ENCODE measurements around the gene PNMT.

The PNMT gene

DNA sequence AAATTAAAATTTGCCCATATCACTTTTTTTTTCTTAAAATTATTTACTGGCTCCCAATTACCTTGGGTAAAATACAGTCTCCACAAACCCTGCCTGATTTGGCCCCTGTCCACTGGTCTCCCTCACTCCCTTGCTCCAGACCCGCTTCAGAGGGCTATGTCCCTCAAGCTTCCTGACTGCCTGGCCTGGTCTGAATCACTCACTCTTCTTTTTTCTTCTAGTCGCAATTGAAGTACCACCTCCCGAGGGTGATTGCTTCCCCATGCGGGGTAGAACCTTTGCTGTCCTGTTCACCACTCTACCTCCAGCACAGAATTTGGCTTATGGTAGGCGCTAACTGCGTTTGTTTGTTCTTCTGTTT lies 20.2 kb downstream of the PNMT start:
- no peak for TF ChIP-seq NFIC (IDR thresholded peaks at IDR 0.05)
- no peak for TF ChIP-seq FOXM1 (IDR thresholded peaks at IDR 0.05; ENCODE audit: borderline replicate concordance, low read depth)
- no peak for TF ChIP-seq CREB1 (IDR thresholded peaks at IDR 0.05; ENCODE audit: low read depth)
- no peak for TF ChIP-seq RAD21 (IDR thresholded peaks at IDR 0.05; ENCODE audit: low read depth)
- TF ChIP-seq ZBTB7A (IDR thresholded peaks at IDR 0.05; ENCODE audit: low read depth), result no peak
- TF ChIP-seq YY1 (IDR thresholded peaks at IDR 0.05; ENCODE audit: low read depth), result no peak

DNA sequence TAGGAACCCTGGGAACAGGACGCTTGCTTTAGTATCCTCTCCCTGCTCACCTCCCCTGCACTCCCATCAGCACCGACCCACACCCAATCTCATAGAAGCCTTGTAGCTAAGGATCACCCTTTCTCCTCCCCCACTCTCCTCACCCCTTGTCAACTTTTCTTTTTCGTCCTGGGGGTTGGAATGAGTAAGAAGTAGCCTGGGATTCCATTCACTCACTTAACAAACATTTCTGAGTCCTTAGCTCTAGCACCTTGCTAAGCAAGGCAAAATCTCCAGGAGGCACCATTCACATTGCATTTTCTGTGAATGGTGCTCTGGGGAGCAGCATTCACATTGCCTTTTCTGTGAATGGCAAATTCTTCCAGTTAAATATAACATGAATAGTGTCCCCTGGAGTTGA lies 20.7 kb downstream of the PNMT start:
- TF ChIP-seq CREB1 (IDR thresholded peaks at IDR 0.05; ENCODE audit: low read depth), result no peak
- TF ChIP-seq, protein P1, sequence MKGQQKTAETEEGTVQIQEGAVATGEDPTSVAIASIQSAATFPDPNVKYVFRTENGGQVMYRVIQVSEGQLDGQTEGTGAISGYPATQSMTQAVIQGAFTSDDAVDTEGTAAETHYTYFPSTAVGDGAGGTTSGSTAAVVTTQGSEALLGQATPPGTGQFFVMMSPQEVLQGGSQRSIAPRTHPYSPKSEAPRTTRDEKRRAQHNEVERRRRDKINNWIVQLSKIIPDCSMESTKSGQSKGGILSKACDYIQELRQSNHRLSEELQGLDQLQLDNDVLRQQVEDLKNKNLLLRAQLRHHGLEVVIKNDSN (IDR thresholded peaks at IDR 0.05), result no peak
- no peak for TF ChIP-seq EGR1 (IDR thresholded peaks at IDR 0.05)
- no peak for TF ChIP-seq YY1 (IDR thresholded peaks at IDR 0.05; ENCODE audit: low read depth)
- TF ChIP-seq RAD21 (IDR thresholded peaks at IDR 0.05; ENCODE audit: low read depth), result no peak
- no peak for TF ChIP-seq EP300 (IDR thresholded peaks at IDR 0.05; ENCODE audit: borderline replicate concordance)
- TF ChIP-seq, protein P2, sequence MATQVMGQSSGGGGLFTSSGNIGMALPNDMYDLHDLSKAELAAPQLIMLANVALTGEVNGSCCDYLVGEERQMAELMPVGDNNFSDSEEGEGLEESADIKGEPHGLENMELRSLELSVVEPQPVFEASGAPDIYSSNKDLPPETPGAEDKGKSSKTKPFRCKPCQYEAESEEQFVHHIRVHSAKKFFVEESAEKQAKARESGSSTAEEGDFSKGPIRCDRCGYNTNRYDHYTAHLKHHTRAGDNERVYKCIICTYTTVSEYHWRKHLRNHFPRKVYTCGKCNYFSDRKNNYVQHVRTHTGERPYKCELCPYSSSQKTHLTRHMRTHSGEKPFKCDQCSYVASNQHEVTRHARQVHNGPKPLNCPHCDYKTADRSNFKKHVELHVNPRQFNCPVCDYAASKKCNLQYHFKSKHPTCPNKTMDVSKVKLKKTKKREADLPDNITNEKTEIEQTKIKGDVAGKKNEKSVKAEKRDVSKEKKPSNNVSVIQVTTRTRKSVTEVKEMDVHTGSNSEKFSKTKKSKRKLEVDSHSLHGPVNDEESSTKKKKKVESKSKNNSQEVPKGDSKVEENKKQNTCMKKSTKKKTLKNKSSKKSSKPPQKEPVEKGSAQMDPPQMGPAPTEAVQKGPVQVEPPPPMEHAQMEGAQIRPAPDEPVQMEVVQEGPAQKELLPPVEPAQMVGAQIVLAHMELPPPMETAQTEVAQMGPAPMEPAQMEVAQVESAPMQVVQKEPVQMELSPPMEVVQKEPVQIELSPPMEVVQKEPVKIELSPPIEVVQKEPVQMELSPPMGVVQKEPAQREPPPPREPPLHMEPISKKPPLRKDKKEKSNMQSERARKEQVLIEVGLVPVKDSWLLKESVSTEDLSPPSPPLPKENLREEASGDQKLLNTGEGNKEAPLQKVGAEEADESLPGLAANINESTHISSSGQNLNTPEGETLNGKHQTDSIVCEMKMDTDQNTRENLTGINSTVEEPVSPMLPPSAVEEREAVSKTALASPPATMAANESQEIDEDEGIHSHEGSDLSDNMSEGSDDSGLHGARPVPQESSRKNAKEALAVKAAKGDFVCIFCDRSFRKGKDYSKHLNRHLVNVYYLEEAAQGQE (IDR thresholded peaks at IDR 0.05; ENCODE audit: low read depth), result no peak
- TF ChIP-seq TEAD4 (IDR thresholded peaks at IDR 0.05), result no peak
- no peak for TF ChIP-seq CEBPB (IDR thresholded peaks at IDR 0.05)
- TF ChIP-seq TAF1 (IDR thresholded peaks at IDR 0.05; ENCODE audit: low read depth), result no peak
- TF ChIP-seq FOXM1 (IDR thresholded peaks at IDR 0.05; ENCODE audit: borderline replicate concordance, low read depth), result no peak
- no peak for TF ChIP-seq ZBTB7A (IDR thresholded peaks at IDR 0.05; ENCODE audit: low read depth)

DNA sequence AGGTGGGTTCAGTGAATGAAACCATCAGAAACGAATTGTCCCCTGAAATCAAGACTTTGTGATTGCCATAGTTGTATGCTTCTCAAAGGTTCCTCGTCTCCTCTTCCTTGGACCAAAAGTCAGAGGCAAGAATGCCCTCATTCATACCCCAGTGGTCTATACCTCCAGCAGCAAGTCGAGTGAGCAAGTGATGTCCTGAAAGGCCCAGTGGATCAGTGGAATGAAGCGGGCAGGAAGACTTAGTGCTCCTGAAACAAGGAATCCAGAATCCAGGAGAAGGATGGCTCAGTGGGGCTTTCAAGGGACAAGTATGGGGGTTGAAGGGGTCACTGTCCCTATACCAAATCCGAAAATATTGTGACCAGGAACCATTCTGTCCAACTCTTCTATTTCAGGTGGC lies 26.3 kb downstream of the PNMT start:
- TF ChIP-seq NFIC (IDR thresholded peaks at IDR 0.05), result no peak
- TF ChIP-seq TAF1 (IDR thresholded peaks at IDR 0.05; ENCODE audit: low read depth), result no peak
- no peak for TF ChIP-seq FOXM1 (IDR thresholded peaks at IDR 0.05; ENCODE audit: borderline replicate concordance, low read depth)
- TF ChIP-seq ZBTB7A (IDR thresholded peaks at IDR 0.05; ENCODE audit: low read depth), result no peak
- TF ChIP-seq YY1 (IDR thresholded peaks at IDR 0.05; ENCODE audit: low read depth), result no peak
- TF ChIP-seq, protein P1 (IDR thresholded peaks at IDR 0.05), result no peak
- TF ChIP-seq TEAD4 (IDR thresholded peaks at IDR 0.05), result no peak
- TF ChIP-seq, protein P3, sequence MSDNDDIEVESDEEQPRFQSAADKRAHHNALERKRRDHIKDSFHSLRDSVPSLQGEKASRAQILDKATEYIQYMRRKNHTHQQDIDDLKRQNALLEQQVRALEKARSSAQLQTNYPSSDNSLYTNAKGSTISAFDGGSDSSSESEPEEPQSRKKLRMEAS (IDR thresholded peaks at IDR 0.05), result no peak
- no peak for TF ChIP-seq EP300 (IDR thresholded peaks at IDR 0.05; ENCODE audit: borderline replicate concordance)
- TF ChIP-seq CEBPB (IDR thresholded peaks at IDR 0.05), result no peak
- no peak for TF ChIP-seq EGR1 (IDR thresholded peaks at IDR 0.05)

DNA sequence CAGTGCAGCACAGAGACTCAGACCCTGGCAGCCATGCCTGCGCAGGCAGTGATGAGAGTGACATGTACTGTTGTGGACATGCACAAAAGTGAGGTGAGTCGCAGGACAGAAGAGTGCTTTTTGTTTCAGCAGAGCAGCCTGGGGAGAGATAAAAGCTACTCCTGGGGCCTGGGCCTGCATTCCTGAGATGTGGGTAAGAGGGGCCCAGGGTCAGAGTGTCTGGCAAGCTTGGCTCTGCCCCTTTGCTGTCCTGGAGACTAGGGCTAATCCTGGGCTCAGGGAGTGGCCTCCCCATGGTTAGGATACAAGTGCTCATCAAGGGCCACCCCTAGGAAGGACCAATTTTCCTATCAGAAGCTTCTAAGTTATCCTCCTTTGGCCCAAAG lies 26.8 kb downstream of the PNMT start:
- TF ChIP-seq YY1 (IDR thresholded peaks at IDR 0.05; ENCODE audit: low read depth) (no peak), RAD21 (IDR thresholded peaks at IDR 0.05; ENCODE audit: low read depth) (no peak), ZBTB7A (IDR thresholded peaks at IDR 0.05; ENCODE audit: low read depth) (no peak), CEBPB (IDR thresholded peaks at IDR 0.05) (no peak), NFIC (IDR thresholded peaks at IDR 0.05) (no peak), TCF12 (IDR thresholded peaks at IDR 0.05; ENCODE audit: low read depth) (no peak), CREB1 (IDR thresholded peaks at IDR 0.05; ENCODE audit: low read depth) (no peak), TEAD4 (IDR thresholded peaks at IDR 0.05) (no peak), EP300 (IDR thresholded peaks at IDR 0.05; ENCODE audit: borderline replicate concordance) (no peak), EGR1 (IDR thresholded peaks at IDR 0.05) (no peak), TAF1 (IDR thresholded peaks at IDR 0.05; ENCODE audit: low read depth) (no peak), FOXM1 (IDR thresholded peaks at IDR 0.05; ENCODE audit: borderline replicate concordance, low read depth) (no peak)
- TF ChIP-seq, protein P1 (IDR thresholded peaks at IDR 0.05), result no peak
- TF ChIP-seq, protein P2 (IDR thresholded peaks at IDR 0.05; ENCODE audit: low read depth), result no peak
- TF ChIP-seq, protein P3 (IDR thresholded peaks at IDR 0.05), result no peak

DNA sequence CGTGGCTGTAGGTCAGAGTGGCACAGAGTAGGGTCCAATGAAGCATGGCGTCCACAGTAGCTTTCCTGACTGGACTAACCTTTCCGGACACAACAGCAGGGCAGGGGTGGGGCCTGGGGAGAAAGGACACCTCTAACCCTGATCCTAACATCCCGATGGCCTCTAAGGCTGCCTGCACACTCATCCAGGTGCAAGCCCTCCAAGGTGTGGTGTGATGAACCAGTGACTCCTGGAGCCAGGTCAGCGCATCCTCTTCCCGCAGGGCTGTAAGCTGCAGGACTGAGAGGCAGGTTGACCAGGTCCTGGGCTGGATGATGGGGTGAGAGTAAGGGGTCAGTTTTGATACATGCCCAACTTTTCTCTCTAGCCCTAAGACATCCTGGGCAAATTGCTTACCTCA lies 28.5 kb downstream of the PNMT start:
- TF ChIP-seq FOXM1 (IDR thresholded peaks at IDR 0.05; ENCODE audit: borderline replicate concordance, low read depth) (no peak), EGR1 (IDR thresholded peaks at IDR 0.05) (no peak), TEAD4 (IDR thresholded peaks at IDR 0.05) (no peak), TAF1 (IDR thresholded peaks at IDR 0.05; ENCODE audit: low read depth) (no peak), TCF12 (IDR thresholded peaks at IDR 0.05; ENCODE audit: low read depth) (no peak), CREB1 (IDR thresholded peaks at IDR 0.05; ENCODE audit: low read depth) (no peak), NFIC (IDR thresholded peaks at IDR 0.05) (no peak), RAD21 (IDR thresholded peaks at IDR 0.05; ENCODE audit: low read depth) (no peak), ZBTB7A (IDR thresholded peaks at IDR 0.05; ENCODE audit: low read depth) (no peak), CEBPB (IDR thresholded peaks at IDR 0.05) (no peak), YY1 (IDR thresholded peaks at IDR 0.05; ENCODE audit: low read depth) (no peak), EP300 (IDR thresholded peaks at IDR 0.05; ENCODE audit: borderline replicate concordance) (no peak)
- TF ChIP-seq, protein P1 (IDR thresholded peaks at IDR 0.05), result no peak
- TF ChIP-seq, protein P3 (IDR thresholded peaks at IDR 0.05), result no peak
- TF ChIP-seq, protein P2 (IDR thresholded peaks at IDR 0.05; ENCODE audit: low read depth), result no peak
